Panc1 (cell line): ENCODE results near the gene PCDHGB2.

Experiments used
- POLR2AphosphoS5 ChIP-seq: IDR thresholded peaks from 2 replicates; pipeline ENCODE4 v1.6.1; 2012; ENCODE audit warnings: mild to moderate bottlenecking, low read depth, low read length, moderate library complexity
- SIN3A ChIP-seq: IDR thresholded peaks from 2 replicates; pipeline ENCODE4 v1.6.1; 2012; ENCODE audit warnings: low read depth, mild to moderate bottlenecking, low read length, moderate library complexity, borderline replicate concordance; ENCODE audit not compliant: insufficient read depth
- TF ChIP-seq, protein P1 (sequence below): fragments of 450-650 bp; IDR thresholded peaks from 2 replicates; pipeline ENCODE4 v1.5.1; 2017; ENCODE audit warnings: mild to moderate bottlenecking
- TF ChIP-seq, protein P2 (sequence below), 2 experiments: IDR thresholded peaks; 2 replicates each; pipeline ENCODE4 v1.6.1; 2011 to 2012; ENCODE audit warnings: low read depth in 2 of 2, control low read depth in 1 of 2, low read length in 1 of 2, mild to moderate bottlenecking in 1 of 2, moderate library complexity in 1 of 2; ENCODE audit not compliant: insufficient read depth in 1 of 2

GRCh38 chr5:141409598-141410306, 50.0 kb downstream of the PCDHGB2 start:
- TF ChIP-seq, protein P1, sequence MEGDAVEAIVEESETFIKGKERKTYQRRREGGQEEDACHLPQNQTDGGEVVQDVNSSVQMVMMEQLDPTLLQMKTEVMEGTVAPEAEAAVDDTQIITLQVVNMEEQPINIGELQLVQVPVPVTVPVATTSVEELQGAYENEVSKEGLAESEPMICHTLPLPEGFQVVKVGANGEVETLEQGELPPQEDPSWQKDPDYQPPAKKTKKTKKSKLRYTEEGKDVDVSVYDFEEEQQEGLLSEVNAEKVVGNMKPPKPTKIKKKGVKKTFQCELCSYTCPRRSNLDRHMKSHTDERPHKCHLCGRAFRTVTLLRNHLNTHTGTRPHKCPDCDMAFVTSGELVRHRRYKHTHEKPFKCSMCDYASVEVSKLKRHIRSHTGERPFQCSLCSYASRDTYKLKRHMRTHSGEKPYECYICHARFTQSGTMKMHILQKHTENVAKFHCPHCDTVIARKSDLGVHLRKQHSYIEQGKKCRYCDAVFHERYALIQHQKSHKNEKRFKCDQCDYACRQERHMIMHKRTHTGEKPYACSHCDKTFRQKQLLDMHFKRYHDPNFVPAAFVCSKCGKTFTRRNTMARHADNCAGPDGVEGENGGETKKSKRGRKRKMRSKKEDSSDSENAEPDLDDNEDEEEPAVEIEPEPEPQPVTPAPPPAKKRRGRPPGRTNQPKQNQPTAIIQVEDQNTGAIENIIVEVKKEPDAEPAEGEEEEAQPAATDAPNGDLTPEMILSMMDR, result no peak
- TF ChIP-seq, protein P2, sequence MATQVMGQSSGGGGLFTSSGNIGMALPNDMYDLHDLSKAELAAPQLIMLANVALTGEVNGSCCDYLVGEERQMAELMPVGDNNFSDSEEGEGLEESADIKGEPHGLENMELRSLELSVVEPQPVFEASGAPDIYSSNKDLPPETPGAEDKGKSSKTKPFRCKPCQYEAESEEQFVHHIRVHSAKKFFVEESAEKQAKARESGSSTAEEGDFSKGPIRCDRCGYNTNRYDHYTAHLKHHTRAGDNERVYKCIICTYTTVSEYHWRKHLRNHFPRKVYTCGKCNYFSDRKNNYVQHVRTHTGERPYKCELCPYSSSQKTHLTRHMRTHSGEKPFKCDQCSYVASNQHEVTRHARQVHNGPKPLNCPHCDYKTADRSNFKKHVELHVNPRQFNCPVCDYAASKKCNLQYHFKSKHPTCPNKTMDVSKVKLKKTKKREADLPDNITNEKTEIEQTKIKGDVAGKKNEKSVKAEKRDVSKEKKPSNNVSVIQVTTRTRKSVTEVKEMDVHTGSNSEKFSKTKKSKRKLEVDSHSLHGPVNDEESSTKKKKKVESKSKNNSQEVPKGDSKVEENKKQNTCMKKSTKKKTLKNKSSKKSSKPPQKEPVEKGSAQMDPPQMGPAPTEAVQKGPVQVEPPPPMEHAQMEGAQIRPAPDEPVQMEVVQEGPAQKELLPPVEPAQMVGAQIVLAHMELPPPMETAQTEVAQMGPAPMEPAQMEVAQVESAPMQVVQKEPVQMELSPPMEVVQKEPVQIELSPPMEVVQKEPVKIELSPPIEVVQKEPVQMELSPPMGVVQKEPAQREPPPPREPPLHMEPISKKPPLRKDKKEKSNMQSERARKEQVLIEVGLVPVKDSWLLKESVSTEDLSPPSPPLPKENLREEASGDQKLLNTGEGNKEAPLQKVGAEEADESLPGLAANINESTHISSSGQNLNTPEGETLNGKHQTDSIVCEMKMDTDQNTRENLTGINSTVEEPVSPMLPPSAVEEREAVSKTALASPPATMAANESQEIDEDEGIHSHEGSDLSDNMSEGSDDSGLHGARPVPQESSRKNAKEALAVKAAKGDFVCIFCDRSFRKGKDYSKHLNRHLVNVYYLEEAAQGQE (IDR thresholded peaks at IDR 0.05; ENCODE audit: insufficient read depth in 1 of 2, low read depth in 2 of 2, low read length in 1 of 2), result no peak
- TF ChIP-seq SIN3A (no peak), POLR2AphosphoS5 (no peak)
